Endothelial cell of umbilical vein (primary cell): ENCODE data around the gene PIGA. TPM values are rescaled to one million over a fixed set of nuclear protein-coding genes. Genes with fewer than 3 reads are reported as not detected.

Experiments
- BruUV-seq: library from RNA; stranded (reverse); fragments of 400-500 nt; replicated peaks from 2 replicates; lab custom pipeline; 2021; lab: Mats Ljungman, UMichigan
- CTCF ChIA-PET: fragments of 300-600, 350-600 bp; sonication (Branson Sonifier 250); formaldehyde crosslinking; loops from one replicate; lab custom pipeline; 2021; ENCODE audit warnings: antibody characterized with exemption, inconsistent platforms; lab: Charles Lee
- POLR2A ChIA-PET: fragments of 300-600, 350-600 bp; sonication (Branson Sonifier 250); formaldehyde crosslinking; loops from one replicate; lab custom pipeline; 2021; ENCODE audit warnings: antibody characterized with exemption, inconsistent platforms; lab: Charles Lee
- DNase-seq: peaks from one replicate; pipeline ENCODE4 v3.0.0-alpha.2; 2011; ENCODE audit warnings: low read depth, low spot score
- FAIRE-seq: peaks from 2 replicates; lab custom pipeline; 2011; peaks lifted over from hg19 to GRCh38; lab: Jason Lieb, UNC
- H2AFZ ChIP-seq: 2 replicates; pipeline ENCODE4 v1.6.0; 2012; ENCODE audit warnings: low read depth, low read length, control low read depth, inconsistent platforms
- H3K27ac ChIP-seq: 2 replicates; pipeline ENCODE4 v1.5.1; 2011; ENCODE audit warnings: low read depth, mild to moderate bottlenecking, control low read depth, low read length, moderate library complexity; ENCODE audit not compliant: insufficient read depth
- H3K27me3 ChIP-seq, 2 experiments: 2 replicates each; pipeline versions ENCODE4 v1.6.0 to v1.6.1; 2011; ENCODE audit warnings: low read length in 2 of 2, mixed read lengths in 1 of 2; ENCODE audit not compliant: control insufficient read depth in 2 of 2, insufficient read depth in 2 of 2
- H3K36me3 ChIP-seq, 2 experiments: 2 replicates in 1 of 2; 3 replicates in 1 of 2; pipeline ENCODE4 v1.5.1; 2011; ENCODE audit warnings: low read length in 2 of 2, mild to moderate bottlenecking in 1 of 2, moderate library complexity in 1 of 2; ENCODE audit not compliant: control insufficient read depth in 2 of 2, insufficient read depth in 2 of 2; ENCODE audit errors: extremely low read depth in 1 of 2
- H3K4me1 ChIP-seq: 3 replicates; pipeline ENCODE4 v1.5.1; 2011; ENCODE audit warnings: mild to moderate bottlenecking, low read length; ENCODE audit not compliant: control insufficient read depth, insufficient read depth; ENCODE audit errors: extremely low read depth
- H3K4me2 ChIP-seq: 2 replicates; pipeline ENCODE4 v1.6.1; 2011; ENCODE audit warnings: low read length, control low read depth, mixed read lengths; ENCODE audit not compliant: insufficient read depth
- H3K4me3 ChIP-seq, 3 experiments: fragments of 200-600 bp in 1 of 3; sonication (generic), shearing (Covaris generic) in 1 of 3; replicated peaks in 1 of 3; 2 replicates each; pipeline ENCODE4 v1.5.1; 2011 to 2016; ENCODE audit warnings: control low read depth in 3 of 3, low read length in 3 of 3, mild to moderate bottlenecking in 2 of 3, inconsistent platforms in 1 of 3, low read depth in 1 of 3, moderate library complexity in 1 of 3; ENCODE audit not compliant: insufficient read depth in 1 of 3
- H3K79me2 ChIP-seq: 2 replicates; pipeline ENCODE4 v1.6.0; 2012; ENCODE audit warnings: low read length, inconsistent platforms; ENCODE audit not compliant: control insufficient read depth, insufficient read depth
- H3K9ac ChIP-seq: replicated peaks from 2 replicates; pipeline ENCODE3; 2011; ENCODE audit warnings: low read length, control low read depth; ENCODE audit not compliant: insufficient read depth; ENCODE audit errors: extremely low read depth
- H3K9me1 ChIP-seq: replicated peaks from 3 replicates; pipeline ENCODE4 v1.6.0; 2011; ENCODE audit warnings: mild to moderate bottlenecking, low read length; ENCODE audit not compliant: control insufficient read depth, insufficient read depth; ENCODE audit errors: extremely low read depth
- H3K9me3 ChIP-seq: replicated peaks from 2 replicates; pipeline ENCODE4 v1.5.1; 2012; ENCODE audit warnings: low read length, inconsistent platforms; ENCODE audit not compliant: control insufficient read depth, insufficient read depth
- H4K20me1 ChIP-seq: replicated peaks from 2 replicates; pipeline ENCODE3; 2011; ENCODE audit warnings: mild to moderate bottlenecking, low read length; ENCODE audit not compliant: control insufficient read depth, insufficient read depth; ENCODE audit errors: extremely low read depth
- EZH2 ChIP-seq: IDR thresholded peaks from 2 replicates; pipeline ENCODE4 v1.6.1; 2012; ENCODE audit warnings: borderline replicate concordance, low read depth, mild to moderate bottlenecking, moderate library complexity, low read length, inconsistent platforms; ENCODE audit not compliant: severe bottlenecking
- FOS ChIP-seq: IDR thresholded peaks from 2 replicates; pipeline ENCODE4 v1.6.1; 2011; ENCODE audit warnings: mild to moderate bottlenecking, low read length, moderate library complexity, borderline replicate concordance; ENCODE audit not compliant: insufficient read depth
- GATA2 ChIP-seq: IDR thresholded peaks from 2 replicates; pipeline ENCODE4 v1.7.0; 2011; ENCODE audit warnings: low read depth, mild to moderate bottlenecking, moderate library complexity, mixed read lengths, low read length; ENCODE audit not compliant: insufficient read length, insufficient read depth
- JUN ChIP-seq: IDR thresholded peaks from 2 replicates; pipeline ENCODE4 v1.6.1; 2011; ENCODE audit warnings: borderline replicate concordance, low read depth; ENCODE audit not compliant: insufficient read length, insufficient read depth
- MYC ChIP-seq: IDR thresholded peaks from one replicate; pipeline ENCODE4 v1.6.1; 2011; ENCODE audit warnings: mild to moderate bottlenecking, low read depth, low read length
- POLR2A ChIP-seq: IDR thresholded peaks from 2 replicates; pipeline ENCODE4 v1.6.1; 2012; ENCODE audit warnings: low read depth, mild to moderate bottlenecking, control low read depth, low read length
- POLR2AphosphoS5 ChIP-seq: IDR thresholded peaks from 2 replicates; pipeline ENCODE4 v1.6.1; 2012; ENCODE audit warnings: low read depth, mild to moderate bottlenecking, control low read depth, low read length, moderate library complexity; ENCODE audit not compliant: insufficient read depth
- dilution Hi-C: fragments of 300-500 bp; cut with MboI; formaldehyde crosslinking; loops from one replicate; pipeline ENCODE4 v1.15.0; 2019; ENCODE audit warnings: low sequenced_read_pairs; ENCODE audit not compliant: extremely low pct_ligation_motif_present
- intact Hi-C: fragments of 100-400 bp; cut with micrococcal nuclease; formaldehyde crosslinking; loops from one replicate; pipeline ENCODE4 v1.10.0; 2022
- polyA plus RNA-seq, 4 experiments: library from polyadenylated mRNA; depleted of rRNA in 3 of 4; stranded (reverse) in 3 of 4; unstranded in 1 of 4; fragments of >200 nt; gene quantifications; 2 replicates each; pipeline versions ENCODE4 v1.2.1 to v1.2.3, GENCODE V29; 2011 to 2012; ENCODE audit warnings: missing spikeins in 1 of 4
- total RNA-seq: library from RNA; stranded (reverse); gene quantifications from 2 replicates; pipeline ENCODE4 v1.2.3, GENCODE V29; 2021
- TF ChIP-seq, protein P1 (sequence below), 2 donors: IDR thresholded peaks; 1 replicate in 1 of 2; 2 replicates in 1 of 2; pipeline ENCODE4 v1.5.1; 2011; ENCODE audit warnings: low read length in 2 of 2, mild to moderate bottlenecking in 2 of 2, moderate library complexity in 2 of 2, control low read depth in 1 of 2, inconsistent platforms in 1 of 2, low read depth in 1 of 2; ENCODE audit not compliant: insufficient read depth in 1 of 2; ENCODE audit errors: extremely low read depth in 1 of 2
- TF ChIP-seq, protein P2 (sequence below): IDR thresholded peaks from 2 replicates; pipeline ENCODE4 v1.6.1; 2011; ENCODE audit not compliant: insufficient read depth, insufficient read length

The PIGA gene
- total and polyA plus RNA-seq, 2 donors (not counting 3 experiments of a cell fraction or from before 2014, with no cell fraction given), result 4.0 to 12.1 TPM

DNA sequence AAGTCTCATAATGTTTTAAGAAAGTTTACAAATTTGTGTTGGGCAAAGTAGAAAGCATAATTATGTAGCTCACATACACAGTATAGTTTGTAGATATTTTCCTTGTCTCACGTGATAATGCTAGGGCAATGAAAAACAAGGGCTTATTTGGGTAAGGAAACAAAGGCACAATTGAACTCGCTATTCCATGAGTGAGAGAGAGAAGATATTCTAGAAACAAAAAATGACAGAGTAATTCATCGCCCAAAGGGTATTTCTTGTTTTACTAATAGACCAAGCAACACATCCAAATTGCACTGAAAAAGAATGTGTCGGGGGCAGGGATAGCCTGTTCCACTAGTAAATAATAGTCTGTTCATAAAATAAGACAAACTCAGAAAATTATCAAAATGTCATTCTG lies 16.2 kb downstream of the PIGA start:
- BruUV-seq, result no TSS peak
- no peak overlapping the region for H3K4me2 ChIP-seq
- DNase-seq, result no peak
- no peaks in the 10 kb centered on the region for H3K9me3 ChIP-seq
- no peak for FAIRE-seq
- no peaks in the 10 kb centered on the region for H3K79me2 ChIP-seq
- no peak for TF ChIP-seq JUN
- TF ChIP-seq MYC, result no peak
- H3K27me3 ChIP-seq, result no peaks in the 10 kb centered on the region
- no peak overlapping the region for H3K4me3 ChIP-seq
- H3K27ac ChIP-seq, result no peak overlapping the region
- no peak overlapping the region for H3K9ac ChIP-seq
- no peaks in the 10 kb centered on the region for H4K20me1 ChIP-seq
- H3K4me1 ChIP-seq, result no peaks in the 10 kb centered on the region
- intact Hi-C loops, result no loop called here
- H2AFZ ChIP-seq, result no peak overlapping the region
- no peaks in the 10 kb centered on the region for H3K9me1 ChIP-seq
- ChIA-PET CTCF (no interaction called here), POLR2A (no interaction called here)
- no peaks in the 10 kb centered on the region for H3K36me3 ChIP-seq
- dilution Hi-C loops, result no loop called here

DNA sequence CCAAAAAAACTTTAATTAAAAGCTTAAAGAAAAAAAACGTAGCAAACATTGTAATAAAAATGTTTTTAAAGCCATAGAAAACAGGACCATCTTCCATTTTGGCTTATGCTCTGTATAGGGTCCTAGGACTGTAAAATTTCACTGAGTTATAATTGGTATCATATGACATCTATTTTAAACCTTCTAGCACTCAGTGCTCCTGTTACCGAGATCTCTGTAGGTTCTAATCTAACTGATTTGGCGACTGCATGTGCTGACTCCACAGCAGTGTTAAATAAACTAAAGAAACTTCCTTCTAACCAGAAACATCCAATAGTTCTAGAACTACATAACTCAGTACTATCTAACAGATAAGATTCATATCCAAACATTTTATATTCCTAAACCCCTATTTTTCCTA lies 19.8 kb downstream of the PIGA start, which contains the start of gene ASB11:
TSS of gene ASB11 (minus strand) at position 132 of the 400 bp plus-strand sequence. CDS start at position 97, 35 bp downstream.
- no peak within 1 kb of the TSS for H3K4me2 ChIP-seq
- H2AFZ ChIP-seq, result no peak within 1 kb of the TSS
- no peaks in the 10 kb centered on the region for H3K9me3 ChIP-seq
- H3K27me3 ChIP-seq, result no peaks in the 10 kb centered on the region
- H3K4me3 ChIP-seq, result no peak within 1 kb of the TSS
- TF ChIP-seq EZH2, result no peak
- TF ChIP-seq FOS, result no peak
- TF ChIP-seq, protein P1, sequence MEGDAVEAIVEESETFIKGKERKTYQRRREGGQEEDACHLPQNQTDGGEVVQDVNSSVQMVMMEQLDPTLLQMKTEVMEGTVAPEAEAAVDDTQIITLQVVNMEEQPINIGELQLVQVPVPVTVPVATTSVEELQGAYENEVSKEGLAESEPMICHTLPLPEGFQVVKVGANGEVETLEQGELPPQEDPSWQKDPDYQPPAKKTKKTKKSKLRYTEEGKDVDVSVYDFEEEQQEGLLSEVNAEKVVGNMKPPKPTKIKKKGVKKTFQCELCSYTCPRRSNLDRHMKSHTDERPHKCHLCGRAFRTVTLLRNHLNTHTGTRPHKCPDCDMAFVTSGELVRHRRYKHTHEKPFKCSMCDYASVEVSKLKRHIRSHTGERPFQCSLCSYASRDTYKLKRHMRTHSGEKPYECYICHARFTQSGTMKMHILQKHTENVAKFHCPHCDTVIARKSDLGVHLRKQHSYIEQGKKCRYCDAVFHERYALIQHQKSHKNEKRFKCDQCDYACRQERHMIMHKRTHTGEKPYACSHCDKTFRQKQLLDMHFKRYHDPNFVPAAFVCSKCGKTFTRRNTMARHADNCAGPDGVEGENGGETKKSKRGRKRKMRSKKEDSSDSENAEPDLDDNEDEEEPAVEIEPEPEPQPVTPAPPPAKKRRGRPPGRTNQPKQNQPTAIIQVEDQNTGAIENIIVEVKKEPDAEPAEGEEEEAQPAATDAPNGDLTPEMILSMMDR (IDR thresholded peaks at IDR 0.05; ENCODE audit: extremely low read depth in 1 of 2, insufficient read depth in 1 of 2, low read depth in 1 of 2, low read length in 2 of 2), result no peak
- TF ChIP-seq POLR2AphosphoS5, result no peak
- no peak for TF ChIP-seq GATA2
- TF ChIP-seq MYC, result no peak
- TF ChIP-seq POLR2A, result no peak
- no peak for TF ChIP-seq JUN
- TF ChIP-seq, protein P2, sequence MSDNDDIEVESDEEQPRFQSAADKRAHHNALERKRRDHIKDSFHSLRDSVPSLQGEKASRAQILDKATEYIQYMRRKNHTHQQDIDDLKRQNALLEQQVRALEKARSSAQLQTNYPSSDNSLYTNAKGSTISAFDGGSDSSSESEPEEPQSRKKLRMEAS, result no peak
- no TSS peak for BruUV-seq
- H3K36me3 ChIP-seq, result no peaks in the 10 kb centered on the region
- H3K27ac ChIP-seq, result no peak within 1 kb of the TSS
- DNase-seq, result no peak
- H3K4me1 ChIP-seq, result no peaks in the 10 kb centered on the region
- no peak for FAIRE-seq
- dilution Hi-C loops, result no loop called here
- no peaks in the 10 kb centered on the region for H3K79me2 ChIP-seq
- intact Hi-C loops, result no loop called here
- ChIA-PET CTCF (no interaction called here), POLR2A (no interaction called here)
- H3K9ac ChIP-seq, result no peak within 1 kb of the TSS
- H3K9me1 ChIP-seq, result no peaks in the 10 kb centered on the region
- no peaks in the 10 kb centered on the region for H4K20me1 ChIP-seq
